ENCODE results near the gene TMEM232.

TMEM232 gene

DNA sequence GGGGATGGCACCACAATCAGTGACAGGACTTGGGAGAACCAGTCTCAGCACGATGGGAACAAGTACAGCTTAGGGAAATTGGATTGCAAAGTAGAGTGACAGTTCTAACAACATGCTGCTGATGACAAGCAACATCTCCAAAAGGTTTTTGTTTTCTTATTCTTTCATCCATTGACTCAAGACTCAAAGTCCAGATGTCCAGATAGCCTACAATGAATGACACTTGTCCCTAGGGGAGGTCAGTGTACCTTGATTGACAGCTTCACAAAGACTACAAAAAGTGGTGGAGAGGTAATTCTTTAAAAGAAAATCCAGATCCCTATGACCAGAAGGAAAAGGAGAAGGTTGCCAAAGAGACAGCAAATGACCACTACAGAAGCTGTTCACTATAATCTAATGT is 323.9 kb downstream of the TMEM232 start:
- no peak for DNase-seq (ENCODE audit: low read depth in 2 of 2)

DNA sequence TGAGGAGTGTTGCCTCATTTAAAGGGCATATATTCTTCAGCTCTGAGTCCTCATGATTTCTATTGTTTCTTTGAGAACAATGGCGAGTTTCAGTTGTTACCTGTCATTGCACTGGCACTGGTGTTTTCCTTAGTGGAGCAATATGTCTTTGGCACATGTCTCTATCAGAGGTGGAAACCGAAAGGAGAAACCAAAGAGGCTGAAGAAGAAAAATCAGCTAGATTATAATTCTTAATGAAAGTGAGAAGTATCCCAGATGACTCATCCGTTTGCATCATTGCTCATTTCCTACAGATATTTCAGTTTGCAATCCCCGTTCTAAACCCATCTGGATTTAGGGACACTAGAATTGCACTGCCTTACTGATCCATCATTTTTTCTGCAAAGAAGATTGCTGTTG is 324.6 kb downstream of the TMEM232 start:
- no peak for DNase-seq (ENCODE audit: low read depth in 2 of 2)

DNA sequence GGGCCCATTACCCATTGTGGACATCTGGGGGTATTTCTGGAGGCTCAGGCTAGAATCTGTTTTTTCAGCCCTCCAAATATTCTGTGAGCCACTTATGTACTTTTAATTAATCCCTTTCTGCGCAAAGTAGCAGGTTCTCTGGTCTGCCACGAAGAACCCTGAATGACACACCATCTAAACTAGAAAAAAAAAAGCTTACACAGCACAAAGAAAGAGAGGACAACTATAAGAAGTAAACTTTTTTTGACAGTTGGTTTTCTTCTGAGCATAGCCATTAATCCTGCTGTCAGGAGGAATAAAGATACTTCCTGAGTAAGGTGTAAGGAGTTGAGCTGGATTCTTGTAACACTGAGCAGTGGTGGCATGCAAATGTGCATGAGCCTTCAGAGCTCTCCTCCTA is 327.5 kb downstream of the TMEM232 start:
- DNase-seq (ENCODE audit: low read depth in 2 of 2), result no peak

DNA sequence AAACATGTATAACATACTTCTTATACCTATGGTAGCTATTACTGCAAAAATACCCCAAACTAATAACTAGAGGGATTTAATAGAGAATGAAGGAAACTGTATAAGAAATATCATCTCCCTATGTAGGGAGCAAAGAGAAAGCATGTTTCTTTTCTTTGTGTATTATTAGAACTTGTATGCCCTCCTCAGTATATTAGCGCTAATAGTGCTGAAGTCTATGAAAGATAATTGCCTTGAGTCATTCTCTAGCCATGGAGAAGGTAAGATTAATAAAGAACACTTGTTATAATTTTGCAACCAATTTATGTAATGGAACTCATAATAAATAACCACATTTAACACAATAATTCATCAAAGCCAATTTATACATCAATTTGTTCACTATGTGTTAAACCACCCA is 329.2 kb downstream of the TMEM232 start:
- no peak for DNase-seq (ENCODE audit: low read depth in 2 of 2)

DNA sequence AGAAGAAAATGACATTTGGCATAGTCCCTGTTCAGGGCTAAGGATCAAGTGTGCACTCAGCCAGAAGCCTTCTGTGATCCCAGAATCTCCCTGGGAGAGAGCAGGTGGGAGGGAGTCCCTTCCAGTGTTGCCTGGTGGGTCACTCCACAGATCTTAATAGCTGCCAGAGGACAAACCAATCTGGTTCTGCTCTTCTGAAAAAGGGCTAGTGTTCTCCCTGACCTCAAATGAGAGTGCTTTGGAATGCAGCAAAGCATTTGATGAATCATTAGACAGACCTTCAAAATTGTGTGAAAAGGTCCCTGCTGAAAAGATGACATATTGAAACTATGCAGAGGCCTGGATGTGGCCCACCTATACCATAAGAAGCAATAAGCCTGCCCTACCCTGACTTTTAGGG is 339.7 kb downstream of the TMEM232 start:
- no peak for DNase-seq (ENCODE audit: low read depth in 2 of 2)

DNA sequence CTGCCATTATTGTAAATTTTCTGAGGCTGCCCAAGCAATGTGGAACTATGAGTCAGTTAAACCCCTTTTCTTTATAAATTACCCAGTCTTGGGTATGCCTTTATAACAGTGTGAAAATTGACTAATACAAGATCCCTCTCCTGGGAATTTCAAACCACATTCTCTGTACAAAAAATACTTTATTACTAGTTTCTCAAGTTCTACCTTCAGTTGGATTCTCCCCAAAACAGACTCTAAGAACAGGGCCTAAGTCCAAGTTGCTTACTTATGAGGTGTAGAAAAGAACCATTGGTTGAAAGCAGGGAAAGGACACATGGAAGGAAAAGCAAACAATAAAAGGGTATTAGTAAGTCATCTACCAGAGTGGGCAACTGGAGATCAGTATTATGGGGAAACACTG is 343.2 kb downstream of the TMEM232 start:
- no peak for DNase-seq (ENCODE audit: low read depth in 2 of 2)

DNA sequence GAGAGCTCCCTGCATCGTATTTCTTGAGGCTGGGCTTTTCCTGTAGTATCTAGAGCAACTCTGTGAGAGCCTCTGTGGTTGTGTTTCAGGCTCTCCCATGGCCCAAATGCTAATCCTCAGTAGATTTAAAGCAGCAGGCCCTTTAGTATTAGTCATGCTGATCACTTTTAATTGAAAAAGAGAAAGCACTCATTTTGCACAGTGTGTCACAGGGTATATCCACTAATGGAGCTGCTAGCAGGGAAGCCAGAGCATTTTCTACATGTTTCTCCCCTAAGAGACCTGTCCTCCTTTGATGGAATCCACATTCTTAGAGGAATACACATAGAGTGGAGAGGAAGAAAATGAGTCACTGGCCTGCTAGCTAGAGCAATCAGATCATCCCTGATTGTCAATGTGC is 348.5 kb downstream of the TMEM232 start:
- no peak for DNase-seq (ENCODE audit: low read depth in 2 of 2)

DNA sequence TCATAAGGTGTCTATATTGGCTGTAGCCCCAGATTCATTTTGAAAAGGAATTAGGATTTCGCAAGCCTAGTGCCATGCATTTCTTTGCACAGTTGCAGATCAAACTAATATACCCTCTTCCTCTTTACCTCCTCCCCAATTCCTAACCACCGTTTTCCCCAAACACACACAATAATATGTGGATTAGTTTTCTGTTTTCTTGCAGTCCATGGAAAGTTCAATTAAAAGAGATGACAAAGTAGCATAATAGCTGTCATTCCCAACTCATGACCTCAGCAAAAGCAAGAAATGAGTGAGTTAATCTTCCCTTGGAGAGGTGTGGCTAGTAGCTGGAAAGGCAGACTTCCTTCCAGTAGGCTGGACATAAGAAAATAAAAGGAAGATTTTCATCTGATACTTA is 349.1 kb downstream of the TMEM232 start:
- DNase-seq (ENCODE audit: low read depth in 2 of 2), result no peak

DNA sequence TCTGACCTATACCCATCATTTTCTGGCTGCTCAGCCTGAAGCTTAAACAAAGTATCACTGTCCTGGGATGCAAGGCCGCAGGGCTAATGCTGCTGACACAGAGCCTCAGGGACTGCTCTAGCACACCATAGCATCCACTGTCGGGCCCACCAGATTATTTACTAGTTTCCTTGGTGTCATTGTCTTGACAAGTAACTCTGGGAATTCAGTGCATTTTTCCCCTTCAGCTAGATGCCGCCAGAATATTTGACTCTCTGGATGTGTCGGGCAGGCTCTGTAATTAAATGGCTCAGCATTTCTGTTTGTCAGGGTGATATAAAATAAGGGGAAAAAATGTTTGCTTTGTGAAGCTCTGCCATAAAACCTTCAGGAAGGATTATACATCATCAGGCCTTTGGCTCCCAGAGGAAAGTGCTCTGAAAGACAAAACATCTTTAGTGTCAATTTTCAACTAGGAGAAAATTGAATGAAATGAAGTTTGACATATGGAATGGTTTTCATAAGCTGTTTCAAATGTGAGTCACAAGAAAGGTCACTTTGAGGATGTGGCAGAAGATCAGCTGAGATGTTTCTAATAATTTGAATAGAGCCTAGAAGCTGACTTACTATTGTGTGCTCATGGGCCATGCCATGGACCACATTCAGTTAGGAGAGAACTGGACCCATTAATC is 350.1 kb downstream of the TMEM232 start:
- no peak for DNase-seq (ENCODE audit: low read depth in 2 of 2)

DNA sequence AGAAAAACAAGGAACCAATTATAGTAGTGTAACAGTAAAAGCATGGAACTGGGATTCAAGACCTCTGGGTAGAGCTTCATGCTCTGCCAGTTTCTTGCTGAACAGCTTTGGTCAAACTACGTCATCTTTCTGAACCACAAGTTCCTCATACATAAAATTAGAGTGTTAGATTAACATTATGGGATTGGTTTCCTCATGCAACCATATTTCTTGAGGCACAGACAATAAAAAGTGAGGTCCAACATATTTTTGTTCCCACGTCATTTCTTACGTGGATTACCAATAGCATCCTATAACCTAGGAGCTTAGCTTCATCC is 354.8 kb downstream of the TMEM232 start:
- DNase-seq (ENCODE audit: low read depth in 2 of 2), result no peak

DNA sequence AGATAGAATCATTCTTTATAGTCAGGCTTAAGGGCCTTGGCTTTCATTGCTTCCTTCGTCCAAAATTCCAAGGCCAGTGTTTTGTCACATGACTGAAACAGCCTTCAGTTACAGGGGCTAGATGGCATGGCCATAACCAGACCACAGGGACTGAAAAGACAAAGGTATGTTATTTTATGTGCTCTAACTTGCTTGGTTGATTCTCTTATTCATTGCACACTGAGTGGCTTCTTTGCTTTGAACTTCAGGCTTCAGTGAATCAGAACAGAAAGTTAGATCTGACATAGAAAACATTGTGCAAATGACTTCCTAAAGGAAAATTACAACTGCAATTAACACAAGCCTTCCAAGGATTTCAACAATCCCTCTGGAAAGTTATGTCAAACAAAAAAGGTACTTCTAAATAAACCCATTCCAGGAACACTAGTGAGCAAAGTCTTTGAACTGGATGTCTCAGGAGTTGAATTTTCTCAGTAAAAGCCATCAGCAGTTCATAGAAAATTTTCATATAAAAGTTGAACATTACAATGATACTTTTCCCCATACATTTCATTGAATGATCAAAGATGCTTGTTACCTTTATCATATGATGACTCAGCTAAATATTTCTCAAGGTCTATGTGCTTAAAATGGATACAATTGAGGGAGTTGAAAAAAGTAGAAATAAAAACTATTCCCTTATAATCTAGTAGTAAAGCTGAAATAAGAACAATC is 355.3 kb downstream of the TMEM232 start:
- no peak for DNase-seq (ENCODE audit: low read depth in 2 of 2)

Data from stimulated activated CD8-positive, alpha-beta memory T cell treated with anti-CD3 and anti-CD28 coated beads, Interleukin-7, amount 100 ng/mL, for 4 hours (primary cell).